VCaP (cell line): Measurements from ENCODE around the gene PRODH2.
"Not testable (repeated sequence)": the region's sequence is repeated elsewhere in the genome, so short reads cannot be mapped to it uniquely, and the experiment has no call there.

ENCODE experiments used
- H3K27ac ChIP-seq: fragments of 450-650 bp; 2 replicates; pipeline ENCODE4 v1.5.1; 2017
- CTCF ChIP-seq: fragments of 450-650 bp; conservative IDR thresholded peaks from 2 replicates; pipeline ENCODE4 v1.5.1; 2017; ENCODE audit warnings: mild to moderate bottlenecking, moderate library complexity

The PRODH2 gene

GRCh38 chr19:35846038-35846668 lies 33.5 kb upstream of the PRODH2 start:
- TF ChIP-seq CTCF = peak; percentile 23; the same call in 1 of the 2 replicates
- H3K27ac ChIP-seq = peak overlapping the region; percentile 51

GRCh38 chr19:35845215-35846037 lies 32.8 kb upstream of the PRODH2 start:
- TF ChIP-seq CTCF = no peak
- H3K27ac ChIP-seq = peak overlapping the region; percentile 51

GRCh38 chr19:35844482-35845214 lies 32.0 kb upstream of the PRODH2 start:
- TF ChIP-seq CTCF = no peak
- H3K27ac ChIP-seq = no peak overlapping the region; the same call in 1 of the 2 replicates

- no peak for TF ChIP-seq CTCF
- H3K27ac ChIP-seq = no peak overlapping the region
Observed at GRCh38 chr19:35843676-35844481, 31.2 kb upstream of the PRODH2 start.

GRCh38 chr19:35842666-35843272 lies 30.1 kb upstream of the PRODH2 start:
- TF ChIP-seq CTCF = no peak
- H3K27ac ChIP-seq = no peak overlapping the region

GRCh38 chr19:35841961-35842595 lies 29.4 kb upstream of the PRODH2 start:
- no peak for TF ChIP-seq CTCF
- no peak overlapping the region for H3K27ac ChIP-seq

- not testable (repeated sequence) for H3K27ac ChIP-seq
Observed at GRCh38 chr19:35836096-35836495, 23.5 kb upstream of the PRODH2 start.
